Keratinocyte (primary cell): Measurements from ENCODE around the gene VSIR. TPM values are rescaled to one million over a fixed set of nuclear protein-coding genes. Genes with fewer than 3 reads are reported as not detected.

Experiments
- DNase-seq: peaks from one replicate; pipeline ENCODE4 v3.0.0-alpha.2; 2011; ENCODE audit warnings: low read depth, missing footprints, low spot score
- FAIRE-seq: peaks from 2 replicates; lab custom pipeline; 2011; peaks lifted over from hg19 to GRCh38; lab: Jason Lieb, UNC
- H2AFZ ChIP-seq: 2 replicates; pipeline ENCODE4 v1.6.0; 2012; ENCODE audit warnings: low read length, control low read depth, inconsistent platforms; ENCODE audit not compliant: control insufficient read depth
- H3K27ac ChIP-seq: 2 replicates; pipeline ENCODE4 v1.5.1; 2011; ENCODE audit warnings: low read length; ENCODE audit not compliant: control insufficient read depth, insufficient read depth
- H3K27me3 ChIP-seq: 3 replicates; pipeline ENCODE4 v1.6.0; 2011; ENCODE audit warnings: low read length; ENCODE audit not compliant: control insufficient read depth, insufficient read depth; ENCODE audit errors: extremely low read depth
- H3K36me3 ChIP-seq, 2 experiments: 2 replicates in 1 of 2; 3 replicates in 1 of 2; pipeline ENCODE4 v1.5.1; 2011; ENCODE audit warnings: low read length in 2 of 2, mild to moderate bottlenecking in 1 of 2; ENCODE audit not compliant: control insufficient read depth in 2 of 2, insufficient read depth in 2 of 2; ENCODE audit errors: extremely low read depth in 1 of 2
- H3K4me1 ChIP-seq: 3 replicates; pipeline ENCODE4 v1.5.1; 2011; ENCODE audit warnings: low read length; ENCODE audit not compliant: control insufficient read depth, insufficient read depth; ENCODE audit errors: extremely low read depth
- H3K4me2 ChIP-seq: 3 replicates; pipeline ENCODE4 v1.6.0; 2011; ENCODE audit warnings: low read depth, low read length; ENCODE audit not compliant: control insufficient read depth, insufficient read depth; ENCODE audit errors: extremely low read depth
- H3K4me3 ChIP-seq, 3 experiments: fragments of 200-600 bp in 1 of 3; sonication (generic) in 1 of 3; 2 replicates in 2 of 3; 3 replicates in 1 of 3; pipeline ENCODE4 v1.5.1; 2011 to 2016; ENCODE audit warnings: low read length in 3 of 3, mild to moderate bottlenecking in 3 of 3, control low read depth in 2 of 3, inconsistent platforms in 1 of 3, low read depth in 1 of 3, mixed read lengths in 1 of 3, mixed run types in 1 of 3, moderate library complexity in 1 of 3; ENCODE audit not compliant: control insufficient read depth in 2 of 3, insufficient read depth in 2 of 3; ENCODE audit errors: extremely low read depth in 1 of 3
- H3K79me2 ChIP-seq: 2 replicates; pipeline ENCODE4 v1.6.0; 2012; ENCODE audit warnings: low read length; ENCODE audit not compliant: control insufficient read depth, insufficient read depth
- H3K9ac ChIP-seq: 3 replicates; pipeline ENCODE4 v1.6.0; 2011; ENCODE audit warnings: low read length; ENCODE audit not compliant: control insufficient read depth, insufficient read depth; ENCODE audit errors: extremely low read depth
- H3K9me1 ChIP-seq: 3 replicates; pipeline ENCODE4 v1.6.0; 2011; ENCODE audit warnings: low read length; ENCODE audit not compliant: control insufficient read depth, insufficient read depth; ENCODE audit errors: extremely low read depth
- H3K9me3 ChIP-seq: 2 replicates; pipeline ENCODE4 v1.5.1; 2012; ENCODE audit warnings: low read depth, low read length; ENCODE audit not compliant: control insufficient read depth
- H4K20me1 ChIP-seq: 3 replicates; pipeline ENCODE4 v1.6.0; 2011; ENCODE audit warnings: low read length; ENCODE audit not compliant: control insufficient read depth, insufficient read depth; ENCODE audit errors: extremely low read depth
- CTCF ChIP-seq, 3 experiments: IDR thresholded peaks in 1 of 3; conservative IDR thresholded peaks in 1 of 3; optimal IDR thresholded peaks in 1 of 3; 2 replicates in 2 of 3; 3 replicates in 1 of 3; pipeline versions ENCODE3 to v1.5.1; 2011; ENCODE audit warnings: low read length in 3 of 3, mild to moderate bottlenecking in 3 of 3, moderate library complexity in 2 of 3, control low read depth in 1 of 3, inconsistent platforms in 1 of 3; ENCODE audit not compliant: insufficient read depth in 2 of 3; ENCODE audit errors: extremely low read depth in 1 of 3
- EZH2 ChIP-seq: IDR thresholded peaks from one replicate; pipeline ENCODE4 v1.6.1; 2012; ENCODE audit warnings: inconsistent platforms, mild to moderate bottlenecking, low read length, moderate library complexity
- dilution Hi-C: fragments of 300-500 bp; cut with MboI; formaldehyde crosslinking; loops from one replicate; pipeline ENCODE4 v1.7.0; 2020; ENCODE audit warnings: low sequenced_read_pairs; ENCODE audit not compliant: extremely low pct_ligation_motif_present
- polyA plus RNA-seq, 5 experiments: library from polyadenylated mRNA; depleted of rRNA in 3 of 5; stranded (reverse) in 3 of 5; stranded (forward) in 1 of 5; unstranded in 1 of 5; fragments of >200 nt; gene quantifications; 1 replicate in 1 of 5; 2 replicates in 3 of 5; 3 replicates in 1 of 5; pipeline versions ENCODE4 v1.2.1 to v1.2.3, GENCODE V29; 2011 to 2012; ENCODE audit warnings: missing spikeins in 2 of 5, low read depth in 1 of 5, low replicate concordance in 1 of 5

The VSIR gene
- polyA plus RNA-seq, 1 donor (not counting 4 experiments of a cell fraction or from before 2014, with no cell fraction given), result 8.1 TPM

DNA sequence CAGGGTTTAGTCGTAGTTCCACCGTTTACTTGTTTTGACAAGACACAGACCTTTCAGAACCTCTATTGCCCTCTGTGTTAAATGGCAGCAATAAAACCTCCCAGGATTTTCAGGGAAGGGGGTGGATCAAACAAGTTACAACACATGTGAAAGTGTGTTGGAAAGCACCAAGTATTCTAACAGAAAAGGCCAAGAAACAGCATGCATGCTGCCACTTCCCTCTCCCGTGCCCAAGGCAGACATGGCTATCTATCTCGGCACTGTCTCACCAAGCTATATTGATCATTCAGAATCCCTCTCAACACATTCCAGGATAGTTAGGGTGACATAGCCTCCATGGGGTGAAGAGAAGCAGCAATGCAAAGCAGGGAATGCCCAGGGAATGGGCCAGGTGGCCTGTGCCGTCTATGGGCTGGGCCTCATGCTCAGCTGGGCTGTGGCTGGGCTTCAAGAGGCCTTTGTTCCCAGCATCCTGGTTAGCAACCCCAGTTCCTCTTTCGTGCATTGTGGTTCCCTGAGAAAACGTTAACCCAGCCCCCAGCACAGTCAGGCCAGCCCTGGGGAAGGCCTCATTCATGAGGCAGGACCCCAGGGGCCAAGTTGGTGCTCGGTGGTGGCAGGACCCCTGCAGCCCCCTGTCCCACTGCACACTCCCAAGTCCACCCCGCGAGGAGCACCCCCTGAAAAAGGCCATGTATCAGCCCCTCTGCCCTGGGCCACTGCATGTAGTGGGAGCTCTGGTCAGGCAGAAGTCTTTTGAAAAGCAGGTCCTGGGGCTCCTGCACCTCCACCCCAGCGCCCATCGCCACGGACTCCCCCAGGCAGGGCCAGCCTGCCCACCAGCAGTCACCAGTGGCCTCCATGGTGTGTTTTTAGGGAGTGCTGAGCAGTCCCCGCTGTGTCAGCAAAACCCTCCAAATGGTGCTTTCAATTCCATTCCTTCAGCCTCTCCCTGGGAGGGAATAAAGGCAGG is 25.5 kb downstream of the VSIR start:
- Histone ChIP-seq H3K9me1 (no peaks in the 10 kb centered on the region), H3K4me3 (no peak overlapping the region), H3K4me1 (peaks cover 20% of the 10 kb centered on the region), H2AFZ (peak overlapping the region; percentile 66), H3K4me2 (peak overlapping the region; percentile 50), H3K36me3 (peaks cover 0 to 1% of the 10 kb centered on the region in 2 experiments), H3K79me2 (no peaks in the 10 kb centered on the region), H3K9me3 (no peaks in the 10 kb centered on the region), H3K27ac (peak overlapping the region; percentile 30), H3K27me3 (no peaks in the 10 kb centered on the region), H4K20me1 (no peaks in the 10 kb centered on the region), H3K9ac (no peak overlapping the region)
- no peak for FAIRE-seq
- no peak for TF ChIP-seq CTCF (optimal IDR thresholded peaks at IDR 0.05 in 1 of 3, IDR thresholded peaks at IDR 0.05 in 1 of 3, conservative IDR thresholded peaks at IDR 0.05 in 1 of 3; ENCODE audit: extremely low read depth in 1 of 3, insufficient read depth in 2 of 3, low read length in 3 of 3)
- no peak for TF ChIP-seq EZH2
- no peak for DNase-seq
- dilution Hi-C loops, result no loop called here

DNA sequence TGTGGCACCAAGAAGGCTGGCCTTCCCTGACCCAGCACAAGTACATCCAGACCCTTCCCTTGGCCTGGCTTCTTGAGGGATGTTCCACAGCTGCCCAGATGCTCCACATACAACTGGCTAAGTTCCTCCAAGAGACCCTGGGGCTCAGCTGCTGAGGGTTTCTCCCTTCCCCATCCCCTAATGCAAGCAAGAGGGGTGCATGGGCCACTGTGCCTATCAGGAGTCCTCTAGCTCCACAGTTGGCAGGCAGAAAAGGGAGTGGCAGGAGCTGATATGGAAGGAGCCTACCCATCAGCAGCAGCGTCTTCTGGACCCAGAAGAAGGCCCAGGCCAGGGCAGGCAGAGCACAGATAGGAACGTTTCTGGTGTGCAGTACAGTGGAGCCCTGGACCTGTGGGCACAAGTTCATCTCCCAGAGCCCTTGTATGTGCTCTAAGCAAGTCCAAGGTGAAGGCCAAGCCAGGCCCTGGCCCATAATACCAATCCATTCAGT is 26.2 kb downstream of the VSIR start:
- Histone ChIP-seq H3K79me2 (no peaks in the 10 kb centered on the region), H3K9me3 (no peaks in the 10 kb centered on the region), H3K9me1 (no peaks in the 10 kb centered on the region), H3K27ac (no peak overlapping the region), H2AFZ (peak overlapping the region; percentile 66), H3K36me3 (peaks cover 0 to 1% of the 10 kb centered on the region in 2 experiments), H3K4me1 (peaks cover 28% of the 10 kb centered on the region), H3K4me3 (no peak overlapping the region), H4K20me1 (no peaks in the 10 kb centered on the region), H3K27me3 (no peaks in the 10 kb centered on the region), H3K9ac (no peak overlapping the region), H3K4me2 (peak overlapping the region; percentile 50)
- TF ChIP-seq CTCF (optimal IDR thresholded peaks at IDR 0.05 in 1 of 3, IDR thresholded peaks at IDR 0.05 in 1 of 3, conservative IDR thresholded peaks at IDR 0.05 in 1 of 3; ENCODE audit: extremely low read depth in 1 of 3, insufficient read depth in 2 of 3, low read length in 3 of 3), result no peak
- TF ChIP-seq EZH2, result no peak
- no peak for FAIRE-seq
- dilution Hi-C loops, result no loop called here
- DNase-seq, result no peak
